ENCODE results near the gene STON2. TPM values are rescaled to one million over a fixed set of nuclear protein-coding genes. Genes with fewer than 3 reads are reported as not detected.

Gene STON2
- total and polyA plus RNA-seq, 2 donors from 2014 or later = 14.8 to 86.6 TPM

GRCh38 chr14:81394739-81395138, 5.4 kb downstream of the STON2 start:
- Histone ChIP-seq H3K4me1 (ENCODE audit: control insufficient read depth in 2 of 3, insufficient read depth in 2 of 3, low read depth in 1 of 3, low read length in 3 of 3) (peaks cover 0 to 9% (median 1%) of the 10 kb centered on the region in 3 donors), H3K9me3 (ENCODE audit: control insufficient read depth in 2 of 3, insufficient read depth in 1 of 3, low read length in 3 of 3) (no peaks in the 10 kb centered on the region), H3K27ac (ENCODE audit: low read depth in 2 of 2, low read length in 2 of 2) (no peak overlapping the region), H3K36me3 (ENCODE audit: control insufficient read depth in 2 of 3, insufficient read depth in 3 of 3, low read length in 3 of 3) (peaks cover 2 to 19% (median 10%) of the 10 kb centered on the region in 3 donors), H3K4me3 (ENCODE audit: low read length in 3 of 3) (no peak overlapping the region), H3K27me3 (ENCODE audit: control insufficient read depth, insufficient read depth, low read length) (no peaks in the 10 kb centered on the region), H3K9ac (ENCODE audit: low read length in 3 of 3) (no peak overlapping the region)
- intact Hi-C loops (cut with DNase I) = no loop called here
- TF ChIP-seq CTCF (IDR thresholded peaks at IDR 0.05; ENCODE audit: borderline replicate concordance, extremely low read depth, insufficient read depth) = no peak
- DNase-seq = no peak
- no peak for FAIRE-seq

GRCh38 chr14:81392976-81393643, 7.0 kb downstream of the STON2 start:
- H3K9me3 ChIP-seq (ENCODE audit: control insufficient read depth in 2 of 3, insufficient read depth in 1 of 3, low read length in 3 of 3) = no peaks in the 10 kb centered on the region
- intact Hi-C loops (cut with DNase I) = no loop called here
- FAIRE-seq (no peak), DNase-seq (no peak)
- no peak overlapping the region for H3K9ac ChIP-seq (ENCODE audit: low read length in 3 of 3)
- peaks cover 2 to 18% (median 10%) of the 10 kb centered on the region in 3 donors for H3K36me3 ChIP-seq (ENCODE audit: control insufficient read depth in 2 of 3, insufficient read depth in 3 of 3, low read length in 3 of 3)
- H3K4me3 ChIP-seq (ENCODE audit: low read length in 3 of 3) = no peak overlapping the region
- TF ChIP-seq CTCF (IDR thresholded peaks at IDR 0.05; ENCODE audit: borderline replicate concordance, extremely low read depth, insufficient read depth) = no peak
- H3K4me1 ChIP-seq (ENCODE audit: control insufficient read depth in 2 of 3, insufficient read depth in 2 of 3, low read depth in 1 of 3, low read length in 3 of 3) = peaks cover 0 to 9% (median 3%) of the 10 kb centered on the region in 3 donors
- no peaks in the 10 kb centered on the region for H3K27me3 ChIP-seq (ENCODE audit: control insufficient read depth, insufficient read depth, low read length)
- H3K27ac ChIP-seq (ENCODE audit: low read depth in 2 of 2, low read length in 2 of 2) = no peak overlapping the region

- Histone ChIP-seq H3K9me3 (ENCODE audit: control insufficient read depth in 2 of 3, insufficient read depth in 1 of 3, low read length in 3 of 3) (no peaks in the 10 kb centered on the region), H3K27ac (ENCODE audit: low read depth in 2 of 2, low read length in 2 of 2) (no peak overlapping the region), H3K4me1 (ENCODE audit: control insufficient read depth in 2 of 3, insufficient read depth in 2 of 3, low read depth in 1 of 3, low read length in 3 of 3) (peaks cover 0 to 9% (median 3%) of the 10 kb centered on the region in 3 donors), H3K4me3 (ENCODE audit: low read length in 3 of 3) (no peak overlapping the region), H3K9ac (ENCODE audit: low read length in 3 of 3) (no peak overlapping the region), H3K36me3 (ENCODE audit: control insufficient read depth in 2 of 3, insufficient read depth in 3 of 3, low read length in 3 of 3) (peaks cover 0 to 10% (median 10%) of the 10 kb centered on the region in 3 donors), H3K27me3 (ENCODE audit: control insufficient read depth, insufficient read depth, low read length) (no peaks in the 10 kb centered on the region)
- FAIRE-seq (no peak), DNase-seq (no peak)
- intact Hi-C loops (cut with DNase I) = no loop called here
- TF ChIP-seq CTCF (IDR thresholded peaks at IDR 0.05; ENCODE audit: borderline replicate concordance, extremely low read depth, insufficient read depth) = no peak
Observed at GRCh38 chr14:81392052-81392451, 8.1 kb downstream of the STON2 start.

All from kidney (tissue), 14 donors.